PFSK-1 (cell line): ENCODE data around the gene USHBP1.

Experiments used
- POLR2AphosphoS5 ChIP-seq: IDR thresholded peaks from 2 replicates; pipeline ENCODE4 v1.6.1; 2012; ENCODE audit warnings: low read depth, mild to moderate bottlenecking, control low read depth, low read length, moderate library complexity
- SIN3A ChIP-seq: IDR thresholded peaks from 2 replicates; pipeline ENCODE4 v1.6.1; 2012; ENCODE audit warnings: mild to moderate bottlenecking, low read length, moderate library complexity, borderline replicate concordance; ENCODE audit not compliant: insufficient read depth
- TAF1 ChIP-seq: IDR thresholded peaks from 2 replicates; pipeline ENCODE4 v1.6.1; 2012; ENCODE audit warnings: low read length, control low read depth, borderline replicate concordance; ENCODE audit not compliant: insufficient read depth
- TF ChIP-seq, protein P1 (sequence below), 2 experiments: IDR thresholded peaks; 2 replicates each; pipeline versions ENCODE4 v1.6.1 to v1.8.0; 2011 to 2012; ENCODE audit warnings: low read depth in 2 of 2, low read length in 2 of 2, control low read depth in 1 of 2, inconsistent platforms in 1 of 2, mild to moderate bottlenecking in 1 of 2, moderate library complexity in 1 of 2; ENCODE audit not compliant: insufficient read depth in 1 of 2

DNA sequence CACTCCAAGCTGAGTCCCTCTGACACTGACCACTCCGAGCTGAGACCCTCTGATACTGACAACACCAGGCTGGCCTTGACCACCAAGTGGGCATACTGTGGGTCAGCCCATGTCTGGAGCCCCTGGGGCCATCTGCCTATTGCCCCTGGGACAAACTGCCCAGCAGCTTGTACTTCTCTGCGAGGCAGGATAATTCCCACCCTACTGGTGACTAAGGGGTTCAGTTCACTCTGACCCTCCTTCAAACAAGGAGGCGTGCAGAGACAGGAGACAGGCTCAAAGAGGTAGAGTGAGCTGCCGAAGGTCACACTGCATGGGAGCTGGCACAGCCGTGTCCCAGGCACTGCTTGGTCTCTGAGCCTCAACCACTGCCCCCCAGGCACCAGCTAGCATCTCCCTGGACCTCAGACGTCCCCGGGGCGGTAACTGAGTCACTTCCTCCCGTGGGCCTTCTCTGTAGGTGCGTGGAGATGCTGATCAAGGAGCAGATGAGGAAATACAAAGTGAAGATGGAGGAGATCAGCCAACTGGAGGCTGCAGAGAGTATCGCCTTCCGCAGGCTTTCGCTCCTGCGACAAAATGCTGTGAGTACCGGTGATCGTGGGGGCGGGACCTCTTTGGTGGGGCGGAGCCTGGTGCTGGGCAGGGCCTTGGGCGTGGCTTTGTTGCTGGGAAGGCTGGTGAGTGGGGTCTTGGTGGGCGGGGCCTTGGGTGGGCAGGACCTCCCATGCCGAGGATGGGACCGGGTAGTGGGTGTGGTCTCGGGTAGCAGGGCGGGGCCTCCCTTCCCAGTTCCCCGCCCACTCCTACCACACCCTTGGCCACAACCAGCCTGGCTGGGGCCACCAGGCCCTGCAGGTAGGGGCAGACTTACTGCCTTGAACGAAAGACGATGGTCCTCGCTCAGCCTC lies 55.2 kb downstream of the USHBP1 start:
- TF ChIP-seq TAF1, result no peak
- TF ChIP-seq POLR2AphosphoS5, result no peak
- TF ChIP-seq, protein P1, sequence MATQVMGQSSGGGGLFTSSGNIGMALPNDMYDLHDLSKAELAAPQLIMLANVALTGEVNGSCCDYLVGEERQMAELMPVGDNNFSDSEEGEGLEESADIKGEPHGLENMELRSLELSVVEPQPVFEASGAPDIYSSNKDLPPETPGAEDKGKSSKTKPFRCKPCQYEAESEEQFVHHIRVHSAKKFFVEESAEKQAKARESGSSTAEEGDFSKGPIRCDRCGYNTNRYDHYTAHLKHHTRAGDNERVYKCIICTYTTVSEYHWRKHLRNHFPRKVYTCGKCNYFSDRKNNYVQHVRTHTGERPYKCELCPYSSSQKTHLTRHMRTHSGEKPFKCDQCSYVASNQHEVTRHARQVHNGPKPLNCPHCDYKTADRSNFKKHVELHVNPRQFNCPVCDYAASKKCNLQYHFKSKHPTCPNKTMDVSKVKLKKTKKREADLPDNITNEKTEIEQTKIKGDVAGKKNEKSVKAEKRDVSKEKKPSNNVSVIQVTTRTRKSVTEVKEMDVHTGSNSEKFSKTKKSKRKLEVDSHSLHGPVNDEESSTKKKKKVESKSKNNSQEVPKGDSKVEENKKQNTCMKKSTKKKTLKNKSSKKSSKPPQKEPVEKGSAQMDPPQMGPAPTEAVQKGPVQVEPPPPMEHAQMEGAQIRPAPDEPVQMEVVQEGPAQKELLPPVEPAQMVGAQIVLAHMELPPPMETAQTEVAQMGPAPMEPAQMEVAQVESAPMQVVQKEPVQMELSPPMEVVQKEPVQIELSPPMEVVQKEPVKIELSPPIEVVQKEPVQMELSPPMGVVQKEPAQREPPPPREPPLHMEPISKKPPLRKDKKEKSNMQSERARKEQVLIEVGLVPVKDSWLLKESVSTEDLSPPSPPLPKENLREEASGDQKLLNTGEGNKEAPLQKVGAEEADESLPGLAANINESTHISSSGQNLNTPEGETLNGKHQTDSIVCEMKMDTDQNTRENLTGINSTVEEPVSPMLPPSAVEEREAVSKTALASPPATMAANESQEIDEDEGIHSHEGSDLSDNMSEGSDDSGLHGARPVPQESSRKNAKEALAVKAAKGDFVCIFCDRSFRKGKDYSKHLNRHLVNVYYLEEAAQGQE (IDR thresholded peaks at IDR 0.05; ENCODE audit: insufficient read depth in 1 of 2, low read depth in 2 of 2, low read length in 2 of 2), result no peak
- TF ChIP-seq SIN3A, result no peak
